Activated effector memory CD4-positive, alpha-beta T cell treated with anti-CD3 and anti-CD28 coated beads, Interleukin-2, amount 50 U/mL, for 16 hours (primary cell): ENCODE results near the gene TKT.

ENCODE experiments used
- DNase-seq: peaks from one replicate; pipeline ENCODE4 v3.0.0-alpha.2; 2020

The TKT gene

DNA sequence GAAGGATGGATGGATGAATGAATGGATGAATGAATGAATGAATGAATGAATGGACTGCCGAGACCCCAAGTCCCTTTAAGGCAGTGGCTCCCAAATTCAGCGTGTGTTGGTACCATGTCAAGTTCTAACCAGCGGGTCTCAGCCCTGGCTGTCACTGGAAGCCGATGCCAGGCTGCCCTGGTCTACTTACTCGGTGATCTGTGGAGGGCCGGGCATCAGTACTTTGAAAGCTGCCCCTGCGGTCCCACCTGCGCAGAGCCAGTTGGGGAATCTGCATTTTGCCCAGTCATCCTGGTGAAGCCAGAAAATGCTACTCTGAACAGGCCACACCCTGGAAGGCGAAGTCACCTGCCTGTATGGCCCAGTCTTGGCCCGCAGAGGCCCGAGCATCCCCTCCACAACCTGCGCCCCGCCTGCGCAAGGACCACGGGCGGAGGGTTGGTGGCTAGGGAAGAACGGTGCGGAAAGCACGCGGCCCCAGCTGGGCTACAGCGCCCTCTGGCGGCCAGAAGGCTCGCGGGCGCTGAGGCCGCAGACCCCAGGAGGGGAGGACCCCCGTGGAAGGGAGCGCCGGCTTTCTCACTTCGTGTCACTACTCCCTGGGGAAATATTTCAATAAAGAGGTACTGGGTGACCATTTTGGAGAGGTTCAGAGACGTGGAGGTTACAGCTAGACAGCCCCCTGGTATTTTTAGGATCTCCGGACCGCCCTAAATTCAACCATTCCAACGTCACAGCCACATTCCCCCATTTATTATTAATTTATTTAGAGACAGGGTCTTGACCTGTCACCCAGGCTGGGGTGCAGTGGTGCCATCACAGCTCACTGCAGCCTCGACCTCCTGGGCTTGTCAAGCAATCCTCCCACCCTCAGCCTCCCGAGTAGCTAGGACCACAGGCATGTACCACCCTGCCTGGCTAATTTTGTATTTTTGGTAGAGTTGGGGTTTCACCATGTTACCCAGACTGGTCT is 59.9 kb downstream of the TKT start:
- peak; percentile 85 for DNase-seq

DNA sequence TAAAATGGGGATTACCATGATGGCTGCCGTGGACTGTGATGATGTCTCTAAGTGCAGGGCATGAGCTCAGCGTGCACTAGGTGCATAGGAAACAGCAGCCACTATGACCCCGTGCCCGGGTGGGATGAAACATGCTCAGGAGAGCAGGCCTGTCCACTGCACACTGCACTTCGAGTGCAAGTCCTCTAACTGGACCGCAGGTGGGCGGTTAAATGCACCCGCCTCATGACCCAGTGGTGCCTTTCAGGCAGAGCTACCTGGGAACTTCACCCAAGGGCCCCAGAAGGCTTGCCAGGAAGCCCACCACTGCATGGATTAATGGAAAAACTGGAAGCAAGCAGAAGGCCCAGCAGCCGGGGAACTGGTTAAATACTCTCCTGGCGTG is 60.8 kb downstream of the TKT start:
- DNase-seq = peak; percentile 56

DNA sequence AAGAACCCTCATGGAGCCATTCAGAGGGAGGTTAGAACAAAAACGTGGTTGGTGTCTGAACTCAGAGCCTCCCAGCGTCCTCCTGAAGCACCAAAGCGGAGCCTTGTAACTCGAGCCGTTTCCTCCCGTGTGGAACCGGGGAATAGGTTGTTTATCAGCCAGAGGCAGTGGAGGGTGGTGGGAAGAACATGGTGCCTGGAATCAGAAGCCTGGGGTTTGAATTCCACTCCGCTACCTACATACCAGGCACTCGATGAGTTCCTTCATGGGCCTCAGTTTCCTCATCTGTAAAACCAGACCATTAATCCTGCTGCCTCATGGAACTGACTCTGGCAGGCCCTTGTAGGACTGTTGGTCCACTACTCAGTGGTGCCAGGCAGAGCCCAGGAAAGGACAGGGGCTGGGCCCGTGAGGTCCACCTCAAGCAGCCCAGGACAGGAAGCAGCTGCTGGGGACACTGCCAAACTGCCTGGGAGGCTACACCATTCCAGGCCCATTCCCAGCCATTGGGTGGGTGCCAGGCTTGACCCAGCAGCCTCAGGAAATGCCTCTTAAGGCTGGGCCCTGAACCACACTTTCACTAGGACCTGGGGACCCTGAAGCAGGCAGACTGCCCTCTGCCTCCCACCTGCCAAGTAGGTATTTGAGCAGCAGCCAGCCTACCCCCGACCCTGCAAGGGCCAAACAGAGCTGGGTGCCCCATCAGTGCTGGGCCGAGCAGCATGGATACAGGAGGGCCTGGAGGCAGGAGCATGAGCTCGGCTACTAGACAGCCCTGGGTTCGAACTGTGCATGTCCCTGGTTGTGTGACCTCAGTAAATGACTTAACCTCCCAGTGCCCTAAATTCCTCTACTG is 61.4 kb downstream of the TKT start:
- DNase-seq = peak; percentile 60

DNA sequence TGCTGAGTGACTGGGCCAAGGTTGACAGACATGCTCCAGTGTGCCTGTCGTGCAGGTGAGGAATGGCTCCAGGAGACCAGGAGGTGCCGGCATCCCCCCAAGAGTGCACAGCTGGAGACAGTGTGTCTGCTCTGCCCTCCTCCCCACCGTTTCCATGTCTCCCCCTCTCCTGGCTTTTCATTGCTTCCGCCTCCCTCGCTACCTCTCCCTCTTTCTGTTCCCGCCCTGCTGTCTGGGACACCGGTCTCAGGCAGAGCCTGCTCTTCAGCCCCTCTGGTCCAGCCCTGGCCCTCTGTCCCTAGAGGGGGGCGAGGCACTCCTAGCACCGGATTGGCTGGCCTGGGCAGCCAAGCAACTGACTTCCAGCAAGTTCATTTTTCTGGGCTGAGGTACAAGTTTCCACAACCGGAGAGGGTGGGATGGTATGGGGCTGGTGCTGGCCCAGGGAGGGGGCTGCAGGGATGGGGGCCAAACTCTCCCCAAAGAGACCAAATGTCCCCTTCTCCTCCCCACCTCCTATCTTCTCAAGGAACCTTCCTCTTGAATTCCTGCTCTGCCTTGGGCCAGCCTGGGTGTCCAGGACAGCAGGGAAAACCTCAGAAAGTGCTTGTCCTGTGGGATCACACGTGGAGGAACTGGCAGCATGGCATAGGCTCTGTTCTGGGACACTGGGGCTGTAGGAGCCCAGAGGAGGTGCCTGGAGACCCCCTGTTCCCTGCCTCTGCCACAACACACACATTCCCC is 62.2 kb downstream of the TKT start:
- peak; percentile 28 for DNase-seq

DNA sequence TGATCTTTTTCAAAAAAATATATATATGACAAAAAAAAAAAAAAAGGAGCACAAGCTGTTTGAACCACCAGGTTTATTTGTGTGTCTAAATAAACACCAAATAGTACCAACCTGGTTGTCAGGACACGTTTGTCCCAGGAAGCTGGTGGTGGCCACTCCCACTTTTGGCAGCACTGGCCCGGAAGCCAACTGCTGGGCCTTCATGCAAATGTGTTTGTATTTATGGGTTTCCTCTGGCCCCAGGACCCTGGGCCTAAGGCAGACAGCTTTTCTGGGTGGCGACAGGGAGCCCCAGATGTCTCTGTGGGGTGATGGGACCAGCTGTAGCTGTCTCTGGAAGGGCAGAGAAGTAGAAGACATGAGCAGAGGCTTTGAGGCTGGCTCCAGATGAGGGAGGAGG is 63.2 kb downstream of the TKT start:
- peak; percentile 42 for DNase-seq

DNA sequence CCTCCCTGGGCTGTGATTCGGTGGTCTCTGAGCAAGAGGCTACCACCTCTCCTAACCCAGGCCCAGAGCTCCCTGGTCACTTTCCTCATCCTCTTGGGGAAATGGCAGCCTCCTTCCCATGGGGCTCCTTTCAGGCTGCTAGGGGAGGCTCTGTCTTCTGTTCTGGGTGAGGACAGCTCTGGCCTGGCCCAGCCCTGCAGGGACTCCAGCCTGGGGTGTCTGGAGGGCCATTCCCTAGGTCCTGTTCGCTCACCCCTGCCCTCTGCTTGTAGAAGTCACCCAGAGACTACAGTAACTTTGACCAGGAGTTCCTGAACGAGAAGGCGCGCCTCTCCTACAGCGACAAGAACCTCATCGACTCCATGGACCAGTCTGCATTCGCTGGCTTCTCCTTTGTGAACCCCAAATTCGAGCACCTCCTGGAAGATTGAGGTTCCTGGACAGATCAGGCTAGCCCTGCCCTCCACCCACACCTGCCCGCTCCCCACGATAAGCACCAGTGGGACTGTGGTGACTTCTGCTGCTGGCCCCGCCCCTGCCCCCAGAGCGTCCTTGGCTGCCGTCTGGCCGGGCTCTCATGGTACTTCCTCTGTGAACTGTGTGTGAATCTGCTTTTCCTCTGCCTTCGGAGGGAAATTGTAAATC is 63.9 kb downstream of the TKT start:
- DNase-seq = peak; percentile 61

DNA sequence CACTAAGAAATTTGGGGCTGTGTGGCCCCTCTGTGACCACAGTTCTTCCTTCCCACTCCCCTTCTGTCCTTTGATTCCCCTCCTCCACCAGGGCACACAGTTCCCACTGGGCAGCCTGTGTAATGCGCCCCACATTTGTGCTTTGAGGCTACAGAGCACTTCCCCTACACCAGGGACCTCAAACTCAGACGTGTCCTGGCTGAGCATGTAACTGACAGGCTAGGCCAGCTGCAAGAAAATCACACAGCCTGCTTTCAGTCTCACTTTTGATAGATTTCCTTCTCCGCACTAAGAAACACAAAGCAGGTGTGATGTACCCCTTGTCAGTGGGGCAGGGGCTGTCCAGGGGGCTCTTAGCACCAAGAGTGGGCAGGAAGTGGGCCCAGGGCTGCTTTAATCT is 65.2 kb downstream of the TKT start:
- peak; percentile 43 for DNase-seq

DNA sequence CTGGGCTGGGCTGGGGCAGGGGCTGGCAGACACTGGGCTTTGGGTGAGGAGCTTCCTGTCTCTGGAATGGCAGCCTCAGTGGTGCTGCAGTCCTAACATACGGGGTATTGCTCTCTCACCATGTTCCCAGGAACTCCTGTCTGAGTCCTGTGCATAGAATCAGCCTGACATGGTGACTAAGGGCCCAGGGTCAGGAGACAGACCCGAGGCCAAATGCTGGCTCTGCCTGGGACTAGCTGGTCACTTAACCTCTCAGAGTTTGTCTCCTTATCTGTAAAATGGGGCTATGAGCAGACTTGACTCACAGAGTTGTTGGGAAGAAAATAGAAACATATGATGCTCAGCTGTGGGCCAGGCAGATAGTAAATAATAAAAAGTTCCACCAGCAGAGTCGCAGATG is 66.5 kb downstream of the TKT start:
- no peak for DNase-seq

DNA sequence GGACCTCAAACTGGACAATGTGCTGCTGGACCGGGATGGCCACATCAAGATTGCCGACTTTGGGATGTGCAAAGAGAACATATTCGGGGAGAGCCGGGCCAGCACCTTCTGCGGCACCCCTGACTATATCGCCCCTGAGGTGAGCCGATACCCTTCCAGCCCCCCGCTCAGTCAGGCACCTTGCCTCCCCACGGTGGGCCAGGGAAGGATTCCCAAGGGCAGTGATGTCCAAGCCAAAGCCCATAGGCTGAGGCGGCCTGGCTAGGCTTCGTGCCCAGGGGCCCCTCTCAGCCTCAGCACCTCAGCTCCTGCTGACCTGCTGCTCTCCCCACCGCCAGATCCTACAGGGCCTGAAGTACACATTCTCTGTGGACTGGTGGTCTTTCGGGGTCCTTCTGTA is 67.1 kb downstream of the TKT start:
- no peak for DNase-seq

DNA sequence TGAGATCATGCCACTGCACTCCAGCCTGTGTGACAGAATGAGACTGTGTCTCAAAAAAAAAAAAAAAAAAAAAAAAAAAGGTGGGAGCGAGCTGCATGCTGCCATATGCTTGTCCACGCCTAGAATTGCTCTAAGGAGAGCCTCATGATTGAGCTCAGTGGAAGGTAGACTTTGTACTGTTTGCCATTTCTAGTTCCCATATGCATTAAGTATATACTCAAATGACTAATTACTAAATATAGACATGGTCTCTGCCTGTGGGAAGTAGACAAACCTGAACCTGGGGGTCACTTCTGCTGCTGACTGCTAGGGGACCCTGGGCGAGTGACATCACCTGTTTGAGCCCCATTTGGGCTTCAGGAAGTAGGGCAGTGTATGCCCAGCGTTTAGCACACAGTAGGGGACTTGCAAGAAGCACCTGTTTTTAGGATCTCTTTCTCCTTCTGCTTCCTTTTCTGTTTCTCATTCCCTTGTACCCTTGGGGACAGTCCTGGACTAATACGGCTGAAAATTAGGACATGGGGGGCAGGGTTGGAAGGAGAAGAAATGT is 67.6 kb downstream of the TKT start:
- no peak for DNase-seq

DNA sequence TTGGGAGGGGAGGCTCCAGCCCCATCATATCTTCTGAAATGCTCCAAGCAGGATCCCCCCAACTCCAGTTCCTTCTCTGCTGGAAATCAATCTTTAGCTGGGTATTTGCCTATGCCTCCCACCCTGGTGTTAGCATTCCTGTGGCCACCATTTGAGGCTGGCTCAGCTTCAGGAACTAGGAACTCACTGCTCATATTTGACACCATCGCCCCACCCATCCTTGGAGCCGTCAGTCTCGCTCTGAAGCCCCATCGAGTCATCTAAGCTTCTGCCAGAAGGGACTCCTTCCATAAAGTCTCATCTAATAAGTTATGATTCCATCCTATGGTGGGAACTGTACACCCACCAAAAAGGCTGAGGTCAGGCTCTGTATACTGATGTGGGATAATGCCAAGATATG is 68.4 kb downstream of the TKT start:
- no peak for DNase-seq

DNA sequence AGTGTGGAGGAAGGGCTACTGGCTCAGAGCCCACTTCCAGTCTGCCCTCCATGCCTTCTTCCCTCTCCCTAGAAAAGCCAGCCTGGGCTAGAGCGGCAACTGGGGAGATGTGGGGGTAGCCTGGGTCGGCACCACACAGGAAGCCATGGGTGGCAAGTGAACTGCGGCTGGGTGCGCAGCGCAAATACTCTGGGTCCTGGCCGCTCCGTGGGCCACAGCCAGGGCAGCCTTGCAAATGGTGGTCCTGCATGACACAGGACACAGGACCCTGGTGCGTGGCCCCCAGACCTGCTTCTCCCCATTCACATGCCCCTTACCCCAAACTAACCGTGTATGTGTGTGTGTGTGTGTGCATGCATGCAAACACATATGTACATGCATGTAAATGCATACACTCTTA is 69.1 kb downstream of the TKT start:
- DNase-seq = no peak

DNA sequence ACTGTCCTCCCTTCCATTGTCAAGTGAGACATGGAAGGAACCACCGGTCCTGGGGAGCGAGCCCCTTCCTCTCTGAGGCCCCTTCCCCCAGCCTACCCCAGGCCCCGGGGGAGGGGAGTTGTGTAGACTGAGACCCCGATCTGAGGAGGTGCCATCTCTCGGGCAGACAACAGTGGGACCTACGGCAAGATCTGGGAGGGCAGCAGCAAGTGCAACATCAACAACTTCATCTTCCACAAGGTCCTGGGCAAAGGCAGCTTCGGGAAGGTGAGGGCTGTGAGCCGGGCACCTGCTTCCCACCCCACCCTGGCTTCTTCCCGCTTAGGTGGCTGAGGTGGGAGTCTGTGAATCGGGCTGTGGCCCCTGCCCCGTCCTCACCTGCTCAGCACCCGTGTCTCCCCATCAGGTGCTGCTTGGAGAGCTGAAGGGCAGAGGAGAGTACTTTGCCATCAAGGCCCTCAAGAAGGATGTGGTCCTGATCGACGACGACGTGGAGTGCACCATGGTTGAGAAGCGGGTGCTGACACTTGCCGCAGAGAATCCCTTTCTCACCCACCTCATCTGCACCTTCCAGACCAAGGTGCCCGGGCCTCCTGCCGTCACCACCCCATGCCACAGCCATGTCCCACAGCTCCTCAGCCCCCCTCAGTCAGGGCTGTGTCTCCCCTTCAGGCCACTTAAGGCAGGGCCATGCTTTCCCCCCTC is 69.9 kb downstream of the TKT start:
- no peak for DNase-seq

DNA sequence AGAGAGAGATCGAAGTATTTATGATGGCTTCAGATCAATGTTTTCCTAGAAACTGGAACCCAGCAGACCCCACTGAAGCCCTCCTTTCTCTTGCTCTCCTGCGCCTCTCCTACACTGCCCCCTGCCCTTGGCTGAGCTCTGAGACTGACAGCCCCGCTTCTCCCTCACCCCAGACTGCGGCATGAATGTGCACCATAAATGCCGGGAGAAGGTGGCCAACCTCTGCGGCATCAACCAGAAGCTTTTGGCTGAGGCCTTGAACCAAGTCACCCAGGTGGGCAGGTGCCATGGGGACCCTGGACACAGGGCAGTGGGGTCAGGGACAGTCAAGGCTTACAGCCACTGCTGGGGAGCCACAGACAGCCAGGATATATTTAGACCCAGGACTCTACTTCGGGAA is 71.1 kb downstream of the TKT start:
- DNase-seq = no peak

DNA sequence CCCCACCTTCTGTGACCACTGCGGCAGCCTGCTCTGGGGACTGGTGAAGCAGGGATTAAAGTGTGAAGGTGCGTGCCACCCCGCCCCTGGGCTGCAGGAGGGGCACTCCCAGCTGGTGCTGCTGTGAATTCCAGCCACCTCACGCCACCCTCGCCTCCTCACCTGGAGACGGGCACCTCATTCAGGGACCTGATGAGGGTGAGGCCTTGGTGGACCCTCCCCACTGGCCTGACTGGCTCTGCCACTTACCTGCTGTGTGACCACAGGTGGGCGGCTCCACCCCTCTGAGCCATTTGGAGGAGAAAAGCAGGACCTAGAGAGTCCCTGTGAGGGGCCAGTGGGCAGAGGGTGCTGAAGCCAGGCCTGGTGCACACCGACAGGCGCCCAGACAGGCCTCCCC is 72.3 kb downstream of the TKT start:
- DNase-seq = no peak

DNA sequence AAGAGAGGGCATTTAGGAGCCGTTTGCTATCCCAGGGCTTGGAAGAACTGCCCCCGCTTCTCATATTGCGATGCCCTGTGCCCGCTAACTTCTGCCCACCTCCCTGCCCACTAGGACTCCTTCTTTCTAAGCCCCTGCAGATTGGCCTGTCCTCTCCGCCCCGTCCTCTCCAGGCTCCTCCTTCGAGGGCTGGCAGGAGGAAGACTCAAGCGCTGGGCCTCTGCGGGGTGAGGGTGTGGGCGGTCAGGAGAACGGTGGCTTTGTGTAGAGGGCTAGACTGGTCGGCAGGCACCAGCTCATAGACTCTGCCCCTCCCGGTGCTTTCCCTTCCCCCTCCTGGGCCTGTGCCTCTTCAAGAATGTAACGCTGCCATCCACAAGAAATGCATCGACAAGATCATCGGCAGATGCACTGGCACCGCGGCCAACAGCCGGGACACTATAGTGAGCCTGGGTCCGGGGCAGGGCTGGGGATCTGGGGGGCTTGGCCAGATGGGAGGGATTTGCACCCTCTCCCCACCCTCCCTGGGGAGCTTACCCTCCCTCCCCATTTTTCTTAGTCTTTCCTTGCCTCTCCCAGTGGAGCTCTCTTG is 73.0 kb downstream of the TKT start:
- no peak for DNase-seq

DNA sequence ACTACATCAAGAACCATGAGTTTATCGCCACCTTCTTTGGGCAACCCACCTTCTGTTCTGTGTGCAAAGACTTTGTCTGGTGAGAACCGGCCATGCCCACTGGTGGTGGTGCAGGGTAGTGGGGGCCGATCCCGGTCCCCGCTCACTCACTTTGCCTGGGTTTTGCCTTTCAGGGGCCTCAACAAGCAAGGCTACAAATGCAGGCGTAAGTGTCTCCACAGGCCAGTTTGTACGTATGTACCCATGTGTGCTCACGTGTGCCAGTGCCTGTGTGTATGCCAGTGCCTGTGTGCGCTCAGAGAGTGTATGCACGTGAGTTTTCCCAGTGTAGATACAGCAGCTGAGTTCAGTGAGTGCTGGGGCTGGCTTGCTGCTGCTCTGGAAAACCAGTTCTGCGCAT is 74.3 kb downstream of the TKT start:
- DNase-seq = no peak

DNA sequence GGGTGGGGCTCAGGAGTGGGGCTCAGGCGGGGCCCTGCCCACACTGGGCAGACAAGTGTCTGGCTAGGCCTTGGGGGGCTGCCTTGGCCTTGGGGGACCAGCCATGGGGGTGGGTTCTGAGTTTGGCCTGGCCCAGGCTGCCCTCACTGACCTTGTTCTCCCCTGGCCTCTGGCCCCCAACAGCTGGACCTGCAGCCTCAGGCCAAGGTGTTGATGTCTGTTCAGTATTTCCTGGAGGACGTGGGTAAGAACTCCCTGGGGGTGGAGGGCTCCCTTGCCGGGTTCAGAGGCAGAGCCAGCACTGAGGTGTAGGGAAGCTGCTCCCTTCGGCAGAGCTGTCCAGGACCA is 74.8 kb downstream of the TKT start:
- DNase-seq = no peak

DNA sequence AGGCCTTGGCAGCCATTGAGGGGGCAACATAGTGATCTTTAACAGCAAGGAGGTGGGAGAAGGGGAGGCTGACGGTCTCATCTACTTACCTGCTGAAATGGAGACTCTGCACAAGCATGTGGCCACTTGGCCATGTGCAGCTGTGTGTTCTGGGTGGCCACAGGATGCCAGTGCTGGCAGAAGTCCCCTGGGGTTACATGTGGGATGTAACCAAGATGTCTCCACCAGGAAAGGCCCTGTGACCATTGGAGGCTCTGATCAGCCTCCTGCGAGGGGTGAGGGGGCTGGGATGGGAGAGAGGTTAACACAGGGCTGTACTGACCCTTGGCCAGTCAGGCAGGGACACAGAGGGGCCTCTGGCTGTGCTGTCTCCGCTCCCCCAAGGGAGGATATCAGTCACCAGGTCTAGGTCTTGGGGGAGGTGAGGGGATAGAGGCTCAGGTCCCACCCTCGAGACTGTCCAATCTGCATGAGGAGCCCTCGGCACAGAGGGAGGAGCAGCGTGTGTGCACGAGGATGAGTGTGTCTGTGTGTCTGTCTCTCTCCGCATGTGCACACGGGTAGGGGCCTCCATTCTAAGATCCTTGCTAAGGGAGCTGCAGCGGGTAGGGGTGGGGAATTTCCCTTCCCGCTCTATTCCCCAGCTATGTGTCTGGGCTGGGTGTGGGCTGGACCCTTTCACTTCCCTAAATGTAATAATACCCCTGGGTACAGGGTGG is 75.4 kb downstream of the TKT start:
- DNase-seq = no peak

DNA sequence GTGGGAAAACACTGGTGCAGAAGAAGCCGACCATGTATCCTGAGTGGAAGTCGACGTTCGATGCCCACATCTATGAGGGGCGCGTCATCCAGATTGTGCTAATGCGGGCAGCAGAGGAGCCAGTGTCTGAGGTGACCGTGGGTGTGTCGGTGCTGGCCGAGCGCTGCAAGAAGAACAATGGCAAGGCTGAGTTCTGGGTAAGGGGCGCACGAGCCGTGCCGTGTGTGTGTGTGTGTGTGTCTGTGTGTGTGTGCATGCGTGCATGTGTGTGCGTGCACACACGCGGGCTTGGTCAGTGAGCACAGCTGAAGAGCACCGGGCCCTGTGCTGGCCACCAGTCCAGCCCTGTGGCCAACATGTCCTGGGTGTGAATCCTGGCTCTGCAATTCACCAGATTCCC is 76.2 kb downstream of the TKT start:
- DNase-seq = no peak

DNA sequence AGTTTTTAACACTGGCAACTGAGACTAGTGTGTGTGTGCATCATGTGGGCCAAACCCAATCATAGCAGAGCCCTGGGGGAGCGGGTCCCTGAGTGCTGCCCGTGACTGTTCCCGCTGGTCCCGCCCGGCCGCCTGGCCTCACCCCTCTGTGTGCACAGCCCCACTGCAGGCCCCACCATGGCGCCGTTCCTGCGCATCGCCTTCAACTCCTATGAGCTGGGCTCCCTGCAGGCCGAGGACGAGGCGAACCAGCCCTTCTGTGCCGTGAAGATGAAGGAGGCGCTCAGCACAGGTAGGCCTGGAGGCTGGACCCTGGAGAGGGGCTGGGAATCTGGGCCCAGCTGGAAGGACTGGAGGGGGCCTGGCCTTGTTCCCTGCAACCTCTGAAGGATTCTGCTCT is 77.6 kb downstream of the TKT start:
- no peak for DNase-seq
